ENCODE data around the gene AOPEP.
"Not testable (repeated sequence)": the region's sequence is repeated elsewhere in the genome, so short reads cannot be mapped to it uniquely, and the experiment has no call there.

AOPEP gene

DNA sequence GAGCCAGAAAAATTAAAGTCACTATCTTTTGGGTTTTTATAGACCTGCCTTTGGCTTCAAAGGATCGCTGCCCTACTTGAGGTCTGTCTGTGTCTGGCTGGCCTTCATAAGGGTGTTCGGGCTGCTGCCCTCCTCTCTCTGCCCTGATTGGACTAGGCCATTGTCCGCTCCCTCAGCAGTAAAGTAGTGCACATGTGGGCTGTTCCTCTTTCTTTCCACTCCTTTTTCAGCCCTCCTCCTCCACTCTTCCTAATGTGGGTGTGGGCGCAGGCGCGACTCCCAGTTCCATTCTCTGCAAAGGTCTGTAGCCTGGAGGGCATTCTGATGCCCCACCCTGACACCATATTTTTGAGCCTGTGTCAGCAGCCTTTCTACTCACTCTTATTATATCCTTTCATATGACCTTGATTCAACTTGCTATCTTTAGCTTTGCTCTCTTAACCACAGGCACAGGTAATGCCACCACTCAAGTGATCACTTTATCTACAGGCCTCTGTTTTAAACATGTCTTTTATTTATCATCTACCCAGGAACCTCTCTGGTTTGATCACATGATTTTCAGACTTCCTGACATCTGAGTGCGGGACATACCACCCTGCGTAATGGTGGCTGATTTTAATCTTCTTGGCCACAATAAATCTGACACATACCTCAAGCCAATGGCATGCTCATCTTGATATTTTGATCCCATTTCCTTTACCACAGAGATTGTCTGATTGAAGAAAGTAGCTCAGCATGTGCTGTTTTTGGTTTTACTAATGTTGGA is 144.5 kb downstream of the AOPEP start:
- no peak for DNase-seq (ENCODE audit: low spot score)

DNA sequence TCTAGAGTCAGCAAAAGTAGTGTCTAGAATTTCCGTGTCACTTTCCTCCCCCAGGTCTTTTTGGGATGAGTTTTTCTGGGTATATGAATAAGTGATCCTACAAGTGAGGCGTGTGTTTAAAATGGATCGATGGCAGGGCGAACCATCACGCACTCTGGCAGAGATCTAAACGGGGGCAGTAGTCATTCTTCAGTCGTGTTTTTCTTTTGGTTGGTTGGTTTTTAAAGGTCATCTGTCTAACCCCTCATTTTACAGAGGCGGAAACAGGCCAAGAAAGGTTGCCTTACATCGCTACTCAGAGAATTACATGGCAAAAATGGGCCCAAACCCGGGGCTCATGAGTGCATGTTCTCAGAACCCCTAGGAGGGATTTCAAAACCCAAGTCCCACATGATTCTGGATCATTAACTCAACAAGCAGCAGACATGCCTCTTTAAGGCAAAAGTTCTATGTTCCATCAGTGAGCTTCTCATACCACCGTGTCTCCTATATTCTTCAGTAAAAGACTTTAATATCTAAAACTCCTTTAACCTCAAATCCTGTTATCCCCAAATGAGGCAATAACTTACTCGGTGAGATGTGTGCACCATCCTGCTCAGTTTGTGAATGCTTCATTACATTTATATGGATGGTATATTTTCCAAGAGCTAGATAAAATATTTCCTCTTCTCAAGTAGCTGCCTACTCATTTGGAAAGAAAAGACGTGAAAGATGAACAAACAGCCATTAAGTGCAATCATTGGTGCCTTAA is 145.8 kb downstream of the AOPEP start:
- no peak for DNase-seq (ENCODE audit: low spot score)

DNA sequence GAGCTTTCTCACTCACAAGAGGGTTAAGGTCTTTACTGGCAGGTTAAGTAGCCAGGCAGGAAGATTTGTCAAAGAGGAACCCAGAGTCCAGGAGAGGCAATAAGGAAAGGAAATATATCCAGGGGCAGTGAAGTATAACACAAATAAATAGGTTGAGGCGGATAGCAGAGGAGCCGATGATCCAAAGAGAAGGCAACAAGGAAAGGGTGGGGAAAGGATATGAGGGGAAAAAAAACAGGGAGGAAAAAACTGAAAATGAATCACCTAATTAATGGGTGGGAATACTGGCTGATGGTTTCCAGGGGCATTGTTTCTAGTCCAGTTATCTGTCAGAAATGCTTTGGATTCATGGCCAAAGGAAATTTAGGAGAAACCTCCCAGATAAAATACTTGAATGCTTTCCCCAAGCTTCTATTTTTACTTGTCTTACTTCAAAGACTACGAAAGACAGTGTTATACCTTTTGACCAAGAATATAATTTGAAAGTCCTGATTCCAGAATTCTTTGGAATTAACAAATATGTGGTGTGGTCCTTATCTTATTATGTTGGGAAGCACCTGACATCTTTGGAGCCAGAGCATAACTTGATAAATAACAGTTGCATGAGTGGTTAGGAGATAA is 146.5 kb downstream of the AOPEP start:
- no peak for DNase-seq (ENCODE audit: low spot score)

DNA sequence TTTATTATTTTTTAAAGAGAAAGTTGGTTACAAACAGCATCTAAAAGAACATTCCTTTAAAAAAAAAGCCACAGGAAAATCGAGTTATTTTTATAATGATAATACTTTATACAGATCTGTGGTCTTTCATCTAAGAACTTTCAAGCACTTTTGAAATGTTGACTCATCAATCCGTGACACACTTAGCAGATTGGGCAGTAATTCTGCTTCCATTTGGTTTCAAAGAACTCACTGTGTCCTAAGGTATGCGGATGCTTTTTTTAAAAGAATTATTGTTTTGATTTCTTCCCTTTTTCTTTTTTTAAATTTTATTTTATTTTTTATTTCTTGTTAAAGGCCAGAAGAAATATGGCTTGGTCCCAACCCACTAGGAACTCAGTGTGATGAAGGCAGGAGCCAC is 147.8 kb downstream of the AOPEP start:
- no peak for DNase-seq (ENCODE audit: low spot score)

DNA sequence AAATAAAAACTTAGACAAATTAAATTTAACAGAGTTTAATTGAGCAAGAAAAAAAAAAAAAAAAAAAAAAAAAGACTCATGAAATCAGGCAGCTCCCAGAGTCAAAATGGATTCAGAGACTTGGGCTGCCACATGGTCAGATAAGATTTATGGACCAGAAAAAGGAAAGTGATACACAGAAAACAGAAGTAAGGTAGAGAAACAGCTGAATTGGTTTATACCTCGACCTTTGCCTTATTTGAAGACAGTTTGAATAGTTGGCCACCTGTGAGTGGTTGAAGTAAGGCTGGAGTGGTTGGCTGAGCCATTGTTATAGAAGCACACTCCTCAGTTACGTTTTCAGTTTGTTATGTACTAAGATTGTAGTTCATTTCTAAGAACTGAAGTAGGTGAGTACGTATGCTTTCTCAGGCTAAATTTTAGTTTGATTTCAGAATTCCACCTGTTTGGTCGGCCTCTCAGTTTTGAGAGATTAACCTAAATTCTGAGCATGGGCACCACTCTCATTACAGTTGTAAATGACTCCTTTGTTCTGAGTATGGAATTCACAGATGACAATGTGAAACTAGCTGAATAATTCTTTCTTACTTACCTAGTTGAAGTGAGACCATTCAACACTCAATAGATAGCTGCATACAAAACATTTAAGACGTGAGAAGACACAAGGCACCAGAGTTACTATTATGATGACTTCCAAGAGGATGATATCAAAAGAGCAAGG is 149.0 kb downstream of the AOPEP start:
- no peak for DNase-seq (ENCODE audit: low spot score)

DNA sequence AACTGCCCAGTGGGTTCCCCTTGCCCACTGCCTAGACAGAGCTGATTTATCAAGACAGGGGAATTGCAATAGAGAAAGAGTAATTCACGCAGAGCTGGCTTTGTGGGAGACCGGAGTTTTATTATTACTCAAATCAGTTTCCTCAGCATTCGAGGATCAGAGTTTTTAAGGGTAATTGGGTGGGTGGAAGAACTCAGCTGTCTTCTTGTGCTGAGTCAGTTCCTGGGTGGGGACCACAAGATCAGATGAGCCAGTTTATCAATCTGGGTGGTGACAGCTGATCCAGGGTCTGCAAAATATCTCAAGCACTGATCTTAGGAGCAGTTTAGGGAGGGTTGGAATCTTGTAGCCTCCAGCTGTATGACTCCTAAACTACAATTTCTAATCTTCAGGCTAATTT is 152.3 kb downstream of the AOPEP start:
- DNase-seq (ENCODE audit: low spot score), result not testable (repeated sequence)

DNA sequence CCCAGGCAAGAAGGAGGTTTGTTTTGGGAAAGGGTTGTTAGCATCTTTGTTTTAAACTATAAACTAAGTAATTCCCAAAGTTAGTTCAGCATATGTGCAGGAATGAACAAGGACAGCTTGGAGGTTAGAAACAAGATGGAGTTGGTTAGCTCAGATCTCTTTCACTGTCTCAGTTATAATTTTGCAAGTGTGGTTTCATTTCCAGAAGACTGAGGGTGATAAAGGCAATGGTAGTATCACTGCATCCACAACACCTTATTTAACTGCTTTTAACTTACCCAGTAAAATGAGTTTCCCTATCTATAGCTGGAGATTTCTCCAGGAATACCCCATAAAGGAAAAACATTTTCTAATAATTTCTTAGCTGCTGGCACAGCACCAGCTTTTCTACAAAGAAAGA is 152.7 kb downstream of the AOPEP start:
- no peak for DNase-seq (ENCODE audit: low spot score)

DNA sequence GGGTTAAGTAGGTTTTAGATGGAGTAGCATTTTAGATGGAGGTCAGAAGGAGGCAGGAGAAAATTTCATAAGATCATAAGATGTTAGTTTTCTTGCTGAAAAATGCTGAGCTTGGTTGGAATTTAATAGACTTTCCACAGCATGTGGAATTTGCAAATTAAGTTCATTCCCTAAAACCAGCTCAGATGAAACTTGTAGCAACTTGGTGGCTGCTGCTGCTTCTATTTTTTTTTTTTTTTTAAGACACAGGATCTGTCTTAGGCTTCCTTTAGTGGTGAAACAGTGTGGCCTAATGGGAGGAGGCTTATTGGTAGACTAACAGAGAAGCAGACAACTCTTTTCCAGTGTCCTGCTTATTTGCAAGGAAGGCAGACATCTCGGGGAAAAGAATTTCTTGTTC is 154.5 kb downstream of the AOPEP start:
- DNase-seq (ENCODE audit: low spot score), result no peak

DNA sequence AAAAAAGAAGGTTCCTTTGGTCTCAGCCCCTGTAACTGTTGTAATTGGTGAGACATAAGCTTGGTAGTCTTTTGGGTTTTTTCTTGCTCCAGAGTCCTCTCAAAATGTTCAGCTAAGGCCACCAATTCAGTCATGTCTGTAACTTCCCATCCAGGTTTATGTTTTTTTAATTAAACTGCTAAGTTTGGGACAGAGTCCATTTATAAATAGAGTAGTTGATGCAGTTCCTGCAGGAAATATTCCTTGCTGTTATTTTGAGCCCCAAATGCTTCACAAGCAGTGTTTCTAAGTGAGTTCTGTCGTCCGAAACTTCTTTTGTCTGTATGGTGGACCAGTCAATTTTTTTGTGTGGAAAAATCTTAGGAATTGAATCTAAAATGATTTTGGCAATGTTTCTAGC is 155.0 kb downstream of the AOPEP start:
- DNase-seq (ENCODE audit: low spot score), result no peak

DNA sequence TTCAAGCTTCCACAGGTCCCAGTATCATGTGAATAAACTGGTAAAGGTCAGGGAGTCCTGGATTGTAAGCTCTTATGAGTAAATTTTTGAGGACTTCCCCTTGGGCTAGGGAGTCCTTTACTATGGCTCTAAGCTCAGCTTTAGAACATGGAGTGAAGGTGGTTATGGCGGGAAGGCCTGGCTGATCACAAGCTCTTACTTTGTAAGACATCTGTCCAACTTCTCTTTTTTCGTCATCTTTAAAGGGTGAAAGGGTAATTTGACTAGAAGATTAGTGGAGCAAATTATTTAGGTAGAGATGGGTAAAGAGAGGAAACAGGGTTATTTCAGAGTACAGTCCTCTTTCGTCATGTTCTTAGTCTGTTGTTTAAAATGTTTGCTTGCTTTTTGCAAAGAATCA is 155.4 kb downstream of the AOPEP start:
- DNase-seq (ENCODE audit: low spot score), result no peak

DNA sequence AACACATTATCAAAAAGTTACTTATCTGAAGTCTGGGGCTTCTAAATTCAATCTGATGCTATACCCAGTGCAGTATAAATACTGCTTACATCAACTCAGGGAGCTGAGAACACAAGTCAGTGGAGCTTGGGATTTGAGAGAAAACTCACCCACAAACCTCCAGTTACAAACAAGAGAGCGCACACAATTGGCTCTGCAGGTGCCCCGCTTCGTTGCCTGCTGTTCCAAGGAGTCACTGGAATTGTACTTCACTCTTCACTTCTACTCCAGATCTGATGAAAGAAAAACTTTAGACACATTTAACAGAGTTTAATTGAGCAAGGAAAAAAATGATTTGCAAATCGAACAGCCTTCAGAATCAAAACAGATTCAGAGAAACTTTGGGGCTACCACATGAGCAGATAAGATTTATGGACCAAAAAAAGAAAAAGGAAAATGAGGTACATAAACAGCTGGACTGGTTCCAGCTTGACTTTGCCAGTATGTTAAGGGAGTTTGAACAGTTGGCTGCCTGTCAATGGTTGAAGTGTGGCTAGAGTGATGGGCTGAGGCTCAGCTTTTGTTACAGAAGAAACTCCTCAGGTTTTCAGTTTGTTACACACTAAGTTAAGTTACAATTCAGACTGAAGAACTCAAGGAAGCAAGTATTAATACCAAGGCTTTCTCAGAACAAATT is 156.6 kb downstream of the AOPEP start:
- DNase-seq (ENCODE audit: low spot score), result no peak

DNA sequence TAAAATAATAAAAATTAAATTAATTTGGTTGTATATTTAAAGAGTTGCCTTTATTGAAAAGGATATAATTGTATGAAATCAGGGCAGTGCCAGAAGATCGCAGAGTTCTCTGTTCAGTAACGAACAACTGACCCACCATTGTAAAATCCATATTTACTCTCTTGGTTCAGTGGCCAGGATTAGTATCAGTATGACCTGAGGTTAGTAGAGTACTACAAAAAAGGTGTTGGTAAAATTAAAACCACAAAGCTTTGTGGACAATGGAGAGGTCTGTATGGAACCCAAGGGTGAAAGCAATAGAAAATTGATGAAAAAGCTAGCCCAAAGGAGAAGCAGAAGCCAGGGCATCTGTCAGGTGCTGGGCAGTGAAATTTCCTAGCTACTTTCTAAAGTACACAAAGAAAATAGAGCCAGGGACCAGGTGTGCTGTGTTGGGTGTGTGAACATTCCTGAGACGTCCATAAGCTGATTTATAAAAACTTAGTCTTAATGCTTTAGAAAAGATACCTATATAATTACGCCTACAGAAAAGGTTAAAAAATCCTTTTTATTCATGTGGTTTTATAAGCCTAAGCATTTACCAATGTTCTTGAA is 159.5 kb downstream of the AOPEP start:
- DNase-seq (ENCODE audit: low spot score), result no peak

DNA sequence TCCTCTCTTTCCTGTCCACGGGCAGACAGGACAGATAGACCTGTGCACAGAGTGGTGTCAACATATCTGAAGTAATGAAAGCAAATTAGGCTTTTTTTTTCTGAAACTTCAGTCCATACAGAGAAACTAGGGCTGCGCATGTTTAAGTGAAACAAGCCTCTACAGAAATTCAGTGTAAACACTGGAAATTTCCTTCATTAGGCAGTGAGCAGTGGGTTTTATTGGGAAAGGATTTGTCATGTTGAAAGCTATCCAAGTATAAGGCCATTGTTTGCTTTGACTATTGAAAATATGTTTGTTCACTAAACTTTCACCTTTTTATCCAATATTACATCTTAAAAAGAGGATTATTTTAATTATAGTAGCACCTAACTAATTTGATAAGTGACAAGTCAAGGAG is 161.2 kb downstream of the AOPEP start:
- DNase-seq (ENCODE audit: low spot score), result no peak

DNA sequence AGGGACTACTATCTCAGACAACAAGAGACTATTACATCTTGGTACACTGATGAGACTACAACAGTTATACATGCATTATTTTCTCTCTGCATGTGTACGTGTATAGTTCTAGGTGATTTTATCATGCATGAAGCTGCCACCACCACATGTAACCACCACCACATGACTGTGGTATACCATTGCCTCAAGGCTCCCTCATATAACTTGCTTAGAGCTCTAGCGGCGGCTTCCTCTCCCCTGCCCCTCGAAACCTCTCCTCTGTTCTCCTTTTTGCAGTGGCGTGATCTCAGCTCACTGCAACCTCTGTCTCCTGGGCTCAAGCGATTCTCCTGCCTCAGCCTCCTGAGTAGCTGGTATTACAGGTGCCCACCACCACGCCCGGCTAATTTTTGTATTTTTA is 162.3 kb downstream of the AOPEP start:
- no peak for DNase-seq (ENCODE audit: low spot score)

DNA sequence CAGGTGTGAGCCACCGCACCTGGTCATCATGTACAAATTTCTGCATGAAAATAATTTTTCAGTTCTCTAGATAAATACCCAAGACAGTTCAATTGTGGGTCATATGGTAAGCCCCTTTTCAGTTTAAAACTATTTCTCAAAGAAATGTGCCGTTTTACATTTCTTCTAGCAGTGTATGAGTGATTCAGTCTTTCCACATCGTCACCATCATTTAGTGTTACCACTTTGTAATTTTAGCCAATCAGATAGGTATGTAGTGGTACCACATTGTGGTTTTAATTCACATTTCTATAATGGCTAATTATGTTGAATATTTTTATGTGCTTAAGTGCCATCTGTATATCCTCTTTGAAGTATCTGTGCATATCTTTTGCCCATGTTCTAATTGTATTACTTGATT is 163.1 kb downstream of the AOPEP start:
- DNase-seq (ENCODE audit: low spot score), result no peak

DNA sequence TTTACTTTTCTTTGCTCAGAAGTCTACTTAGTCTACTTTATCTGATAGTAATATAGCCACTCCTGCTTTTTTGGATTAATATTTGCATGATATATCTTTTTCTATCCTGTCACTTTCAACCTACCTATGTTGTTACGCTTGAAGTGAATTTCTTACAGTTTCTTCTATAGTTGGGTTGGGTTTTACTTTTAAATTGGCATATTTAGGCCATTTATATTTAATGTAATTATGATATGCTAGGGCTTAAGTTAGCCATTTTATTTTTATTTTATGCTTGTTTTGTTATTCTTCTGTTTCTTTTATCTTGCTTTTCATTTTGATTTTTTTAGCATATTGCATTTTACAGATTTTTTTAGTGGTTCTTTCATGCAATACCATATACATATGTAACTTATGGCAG is 164.7 kb downstream of the AOPEP start:
- DNase-seq (ENCODE audit: low spot score), result no peak

DNA sequence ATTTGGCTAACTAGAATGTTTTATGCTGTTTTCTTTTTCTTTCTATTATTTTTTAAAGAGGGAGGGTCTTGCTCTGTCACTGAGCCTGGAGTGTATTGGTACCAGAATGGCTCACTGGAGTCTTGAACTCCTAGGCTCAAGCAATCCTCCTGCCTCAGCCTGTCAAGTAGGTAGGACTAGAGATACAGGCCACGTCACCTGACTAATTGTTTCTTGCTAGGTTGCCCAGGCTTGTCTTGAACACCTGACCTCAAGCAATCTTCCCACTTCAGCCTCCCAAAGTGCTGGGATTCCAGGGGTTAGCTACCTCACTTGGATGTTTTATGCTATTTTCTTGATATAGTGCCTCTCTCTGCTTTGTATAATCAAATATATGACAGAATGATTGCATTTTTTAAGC is 166.2 kb downstream of the AOPEP start:
- DNase-seq (ENCODE audit: low spot score), result no peak

DNA sequence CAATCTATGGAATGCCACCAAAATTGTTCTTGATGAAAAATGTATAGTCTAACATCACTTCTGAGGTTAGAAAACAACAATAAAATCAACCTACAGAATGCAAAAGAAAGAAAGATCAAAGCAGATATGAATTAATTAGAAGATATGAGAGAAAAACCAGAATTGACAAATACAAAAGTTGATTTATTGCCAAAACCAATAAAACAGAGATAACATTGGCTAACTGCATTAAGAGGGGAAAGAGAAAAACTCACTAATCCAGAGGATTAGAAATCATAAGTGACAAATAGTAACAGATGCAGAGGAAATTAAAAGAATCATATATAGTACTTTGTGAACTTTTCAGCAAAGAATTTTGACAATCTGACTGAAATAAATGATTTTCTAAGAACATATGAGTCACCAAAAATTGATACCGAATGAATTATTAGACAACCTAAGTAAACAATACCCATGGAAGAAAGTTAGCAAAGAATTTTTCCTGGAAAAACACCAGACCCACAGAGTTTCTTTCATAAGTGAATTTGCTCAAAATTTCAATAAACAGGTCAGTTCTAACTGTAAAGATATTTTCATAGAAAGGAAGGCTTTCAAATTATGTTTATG is 167.7 kb downstream of the AOPEP start:
- DNase-seq (ENCODE audit: low spot score), result no peak

DNA sequence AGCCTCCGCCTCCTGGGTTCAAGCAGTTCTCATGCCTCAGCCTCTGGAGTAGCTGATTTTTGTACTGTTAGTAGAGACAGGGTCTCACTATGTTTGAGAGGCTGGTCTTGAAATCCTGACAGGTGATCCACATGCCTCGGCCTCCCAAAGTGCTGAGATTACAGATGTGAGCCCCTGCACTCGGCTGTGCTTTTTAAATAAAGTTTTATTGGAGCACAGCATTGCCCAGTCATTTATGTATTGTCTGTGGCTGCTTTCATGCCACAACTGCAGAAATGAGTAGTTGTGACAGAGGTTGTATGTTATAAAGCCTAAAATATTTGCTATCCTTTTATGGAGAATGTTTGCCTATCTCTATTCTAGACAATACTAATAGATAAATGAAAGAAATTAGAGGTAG is 169.2 kb downstream of the AOPEP start:
- no peak for DNase-seq (ENCODE audit: low spot score)

DNA sequence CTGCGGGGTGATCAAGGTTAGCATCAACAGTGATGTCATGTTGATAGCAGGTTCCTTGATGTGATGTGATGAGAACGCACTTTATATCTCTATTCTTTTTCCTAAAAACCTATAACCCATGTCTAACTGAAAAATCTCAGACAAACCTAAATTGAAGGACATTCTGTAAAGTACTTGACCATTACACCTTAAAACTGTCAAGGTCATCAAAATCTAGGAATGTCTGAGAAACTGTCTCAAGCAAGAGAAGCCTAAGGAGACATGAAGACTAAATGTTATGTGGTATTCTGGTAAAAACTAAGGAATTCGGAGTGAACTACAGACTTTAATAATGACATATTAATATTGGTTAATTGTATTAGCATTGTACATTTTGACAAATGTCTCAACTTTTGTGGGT is 170.0 kb downstream of the AOPEP start:
- no peak for DNase-seq (ENCODE audit: low spot score)

Data from AG08396 (cell line).